C1 segment of cervical spinal cord (tissue), 14 donors: ENCODE results near the gene PLA2G4F.
"Not testable (repeated sequence)": the region's sequence is repeated elsewhere in the genome, so short reads cannot be mapped to it uniquely, and the experiment has no call there.

Experiments used
- DNase-seq, 14 donors: peaks; one replicate each; lab custom pipeline; 2025; lab: John Stamatoyannopoulos, UW

The PLA2G4F gene

GRCh38 chr15:42100021-42100800 lies 56.2 kb downstream of the PLA2G4F start:
- DNase-seq = no peak

- DNase-seq = no peak
Observed at GRCh38 chr15:42097018-42097417, 59.4 kb downstream of the PLA2G4F start.

GRCh38 chr15:42094512-42094963 lies 61.9 kb downstream of the PLA2G4F start, which contains the start of gene PLA2G4D:
PLA2G4D (minus strand) TSS chr15:42094562; CDS start chr15:42094459, 103 bp downstream.
- DNase-seq = no peak

GRCh38 chr15:42093966-42094365 lies 62.5 kb downstream of the PLA2G4F start:
- DNase-seq = no peak

GRCh38 chr15:42092398-42093318 lies 63.8 kb downstream of the PLA2G4F start:
- DNase-seq = peak in 8 of 14 donors; percentile 17 to 65 (median 37)

GRCh38 chr15:42091753-42092397 lies 64.6 kb downstream of the PLA2G4F start:
- DNase-seq = not testable (repeated sequence)

GRCh38 chr15:42090781-42091180 lies 65.7 kb downstream of the PLA2G4F start:
- no peak for DNase-seq

- DNase-seq = no peak
Observed at GRCh38 chr15:42090370-42090769, 66.1 kb downstream of the PLA2G4F start.

- no peak for DNase-seq
Observed at GRCh38 chr15:42089942-42090341, 66.5 kb downstream of the PLA2G4F start.
